ENCODE results near the gene MPPED2. TPM values are rescaled to one million over a fixed set of nuclear protein-coding genes. Genes with fewer than 3 reads are reported as not detected.

The MPPED2 gene
- total RNA-seq, 1 donor from 2014 or later = 1.6 TPM

DNA sequence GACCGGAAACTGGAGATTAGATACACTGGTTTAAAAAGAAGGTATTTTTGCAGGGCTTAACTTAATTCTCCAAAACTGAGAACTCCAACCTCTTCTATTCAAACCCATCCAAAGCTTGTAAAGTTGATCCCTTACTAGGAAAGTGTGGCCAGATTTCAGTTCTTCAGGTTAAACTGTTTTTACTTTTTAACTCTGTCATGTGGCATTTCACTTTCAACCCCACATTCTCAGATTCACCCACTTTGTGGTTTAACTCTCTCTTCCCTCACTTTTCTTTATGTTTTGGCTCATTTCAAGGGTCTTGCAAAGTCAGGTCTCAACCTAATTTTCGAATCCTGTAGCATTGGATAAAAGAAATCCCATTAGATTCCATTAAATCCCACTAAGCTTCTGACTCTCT lies 75.4 kb downstream of the MPPED2 start:
- Histone ChIP-seq H3K36me3 (ENCODE audit: insufficient read depth, low read length) (no peaks in the 10 kb centered on the region), H3K9ac (ENCODE audit: low read length) (no peak overlapping the region), H3K4me1 (ENCODE audit: insufficient read depth, low read length) (no peaks in the 10 kb centered on the region), H3K27me3 (ENCODE audit: insufficient read depth, low read length) (no peaks in the 10 kb centered on the region), H3K27ac (ENCODE audit: low read depth, low read length) (no peak overlapping the region), H3K4me3 (ENCODE audit: insufficient read depth, low read depth, low read length) (no peak overlapping the region), H3K79me2 (ENCODE audit: insufficient read depth, low read length) (no peaks in the 10 kb centered on the region), H2AFZ (ENCODE audit: low read depth, low read length) (no peak overlapping the region), H3K4me2 (ENCODE audit: low read length) (no peak overlapping the region), H3K9me3 (ENCODE audit: insufficient read depth, low read depth, low read length) (no peaks in the 10 kb centered on the region), H4K20me1 (ENCODE audit: insufficient read depth, low read length) (no peaks in the 10 kb centered on the region)
- TF ChIP-seq, protein P1, sequence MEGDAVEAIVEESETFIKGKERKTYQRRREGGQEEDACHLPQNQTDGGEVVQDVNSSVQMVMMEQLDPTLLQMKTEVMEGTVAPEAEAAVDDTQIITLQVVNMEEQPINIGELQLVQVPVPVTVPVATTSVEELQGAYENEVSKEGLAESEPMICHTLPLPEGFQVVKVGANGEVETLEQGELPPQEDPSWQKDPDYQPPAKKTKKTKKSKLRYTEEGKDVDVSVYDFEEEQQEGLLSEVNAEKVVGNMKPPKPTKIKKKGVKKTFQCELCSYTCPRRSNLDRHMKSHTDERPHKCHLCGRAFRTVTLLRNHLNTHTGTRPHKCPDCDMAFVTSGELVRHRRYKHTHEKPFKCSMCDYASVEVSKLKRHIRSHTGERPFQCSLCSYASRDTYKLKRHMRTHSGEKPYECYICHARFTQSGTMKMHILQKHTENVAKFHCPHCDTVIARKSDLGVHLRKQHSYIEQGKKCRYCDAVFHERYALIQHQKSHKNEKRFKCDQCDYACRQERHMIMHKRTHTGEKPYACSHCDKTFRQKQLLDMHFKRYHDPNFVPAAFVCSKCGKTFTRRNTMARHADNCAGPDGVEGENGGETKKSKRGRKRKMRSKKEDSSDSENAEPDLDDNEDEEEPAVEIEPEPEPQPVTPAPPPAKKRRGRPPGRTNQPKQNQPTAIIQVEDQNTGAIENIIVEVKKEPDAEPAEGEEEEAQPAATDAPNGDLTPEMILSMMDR (IDR thresholded peaks at IDR 0.05; ENCODE audit: insufficient read depth, low read depth, low read length) = no peak
- TF ChIP-seq EZH2 (IDR thresholded peaks at IDR 0.05; ENCODE audit: insufficient read depth, low read length) = no peak
- Mint-ChIP-seq H3K36me3 (ENCODE audit: low read depth, unreplicated experiment) (no peaks in the 10 kb centered on the region), H3K27ac (ENCODE audit: unreplicated experiment) (no peak overlapping the region), H3K27me3 (ENCODE audit: low read depth, unreplicated experiment) (no peaks in the 10 kb centered on the region), H3K4me1 (ENCODE audit: low read depth, unreplicated experiment) (no peaks in the 10 kb centered on the region), H3K4me3 (ENCODE audit: unreplicated experiment) (no peak overlapping the region), H3K9me3 (ENCODE audit: unreplicated experiment) (no peaks in the 10 kb centered on the region)
- no peak for FAIRE-seq
- DNase-seq (ENCODE audit: low read depth) = no peak

DNA sequence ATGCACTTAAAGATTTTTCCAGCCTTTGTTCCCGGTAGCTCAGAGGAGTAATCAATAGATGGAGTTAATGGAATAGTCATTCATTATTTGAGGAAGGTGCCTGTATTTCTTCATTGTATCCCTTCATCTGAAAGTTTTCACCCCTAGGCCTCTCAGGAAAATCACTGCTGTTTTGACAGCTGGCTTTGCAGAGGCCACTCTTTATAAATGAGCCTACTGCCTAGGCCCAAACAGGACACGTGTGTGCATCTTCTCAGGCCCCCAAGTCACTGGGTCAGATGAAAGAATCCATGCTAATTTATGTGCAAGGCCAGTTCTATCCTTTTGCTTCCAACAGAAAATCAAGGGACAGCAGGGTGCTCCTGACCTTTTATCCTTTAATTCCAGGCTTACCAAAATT lies 76.8 kb downstream of the MPPED2 start:
- Mint-ChIP-seq H3K4me3 (ENCODE audit: unreplicated experiment) (no peak overlapping the region), H3K27me3 (ENCODE audit: low read depth, unreplicated experiment) (no peaks in the 10 kb centered on the region), H3K27ac (ENCODE audit: unreplicated experiment) (no peak overlapping the region), H3K9me3 (ENCODE audit: unreplicated experiment) (no peaks in the 10 kb centered on the region), H3K4me1 (ENCODE audit: low read depth, unreplicated experiment) (no peaks in the 10 kb centered on the region), H3K36me3 (ENCODE audit: low read depth, unreplicated experiment) (no peaks in the 10 kb centered on the region)
- H3K27me3 ChIP-seq (ENCODE audit: insufficient read depth, low read length) = no peaks in the 10 kb centered on the region
- H3K9ac ChIP-seq (ENCODE audit: low read length) = no peak overlapping the region
- no peaks in the 10 kb centered on the region for H3K4me1 ChIP-seq (ENCODE audit: insufficient read depth, low read length)
- no peak for FAIRE-seq
- H3K36me3 ChIP-seq (ENCODE audit: insufficient read depth, low read length) = no peaks in the 10 kb centered on the region
- H3K4me2 ChIP-seq (ENCODE audit: low read length) = no peak overlapping the region
- H3K27ac ChIP-seq (ENCODE audit: low read depth, low read length) = no peak overlapping the region
- DNase-seq (ENCODE audit: low read depth) = no peak
- H2AFZ ChIP-seq (ENCODE audit: low read depth, low read length) = no peak overlapping the region
- no peak overlapping the region for H3K4me3 ChIP-seq (ENCODE audit: insufficient read depth, low read depth, low read length)
- no peaks in the 10 kb centered on the region for H4K20me1 ChIP-seq (ENCODE audit: insufficient read depth, low read length)
- no peaks in the 10 kb centered on the region for H3K79me2 ChIP-seq (ENCODE audit: insufficient read depth, low read length)
- no peaks in the 10 kb centered on the region for H3K9me3 ChIP-seq (ENCODE audit: insufficient read depth, low read depth, low read length)
- TF ChIP-seq EZH2 (IDR thresholded peaks at IDR 0.05; ENCODE audit: insufficient read depth, low read length) = no peak
- TF ChIP-seq, protein P1 (IDR thresholded peaks at IDR 0.05; ENCODE audit: insufficient read depth, low read depth, low read length) = no peak

DNA sequence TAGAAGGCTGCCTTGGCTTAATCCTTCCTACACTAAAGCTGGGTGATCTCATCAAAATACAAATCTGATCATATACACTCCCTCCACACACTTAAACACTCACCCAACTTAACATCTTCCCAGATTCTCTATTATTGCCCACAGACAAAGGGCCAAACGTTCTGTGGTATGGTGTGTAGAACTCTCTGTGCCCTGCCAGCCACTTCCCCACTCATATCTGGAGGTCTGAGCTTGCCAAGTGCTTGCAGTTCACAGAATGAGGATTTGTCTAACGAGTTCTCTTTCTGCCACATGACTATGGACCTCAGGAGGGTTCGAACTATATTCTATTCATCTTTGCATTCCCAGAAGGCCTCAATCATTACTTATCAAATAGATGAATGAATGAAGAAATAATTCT lies 77.6 kb downstream of the MPPED2 start:
- Histone ChIP-seq H3K9me3 (ENCODE audit: insufficient read depth, low read depth, low read length) (no peaks in the 10 kb centered on the region), H2AFZ (ENCODE audit: low read depth, low read length) (no peak overlapping the region), H3K9ac (ENCODE audit: low read length) (no peak overlapping the region), H3K4me3 (ENCODE audit: insufficient read depth, low read depth, low read length) (no peak overlapping the region), H3K36me3 (ENCODE audit: insufficient read depth, low read length) (no peaks in the 10 kb centered on the region), H3K27ac (ENCODE audit: low read depth, low read length) (no peak overlapping the region), H3K4me1 (ENCODE audit: insufficient read depth, low read length) (no peaks in the 10 kb centered on the region), H3K4me2 (ENCODE audit: low read length) (no peak overlapping the region), H3K79me2 (ENCODE audit: insufficient read depth, low read length) (no peaks in the 10 kb centered on the region), H4K20me1 (ENCODE audit: insufficient read depth, low read length) (no peaks in the 10 kb centered on the region), H3K27me3 (ENCODE audit: insufficient read depth, low read length) (no peaks in the 10 kb centered on the region)
- H3K36me3 Mint-ChIP-seq (ENCODE audit: low read depth, unreplicated experiment) = no peaks in the 10 kb centered on the region
- TF ChIP-seq, protein P1 (IDR thresholded peaks at IDR 0.05; ENCODE audit: insufficient read depth, low read depth, low read length) = no peak
- no peak for TF ChIP-seq EZH2 (IDR thresholded peaks at IDR 0.05; ENCODE audit: insufficient read depth, low read length)
- DNase-seq (ENCODE audit: low read depth) = no peak
- H3K27me3 Mint-ChIP-seq (ENCODE audit: low read depth, unreplicated experiment) = no peaks in the 10 kb centered on the region
- no peaks in the 10 kb centered on the region for H3K9me3 Mint-ChIP-seq (ENCODE audit: unreplicated experiment)
- no peaks in the 10 kb centered on the region for H3K4me1 Mint-ChIP-seq (ENCODE audit: low read depth, unreplicated experiment)
- no peak overlapping the region for H3K27ac Mint-ChIP-seq (ENCODE audit: unreplicated experiment)
- H3K4me3 Mint-ChIP-seq (ENCODE audit: unreplicated experiment) = no peak overlapping the region
- no peak for FAIRE-seq
